ENCODE data around the gene WDR83.

DNA sequence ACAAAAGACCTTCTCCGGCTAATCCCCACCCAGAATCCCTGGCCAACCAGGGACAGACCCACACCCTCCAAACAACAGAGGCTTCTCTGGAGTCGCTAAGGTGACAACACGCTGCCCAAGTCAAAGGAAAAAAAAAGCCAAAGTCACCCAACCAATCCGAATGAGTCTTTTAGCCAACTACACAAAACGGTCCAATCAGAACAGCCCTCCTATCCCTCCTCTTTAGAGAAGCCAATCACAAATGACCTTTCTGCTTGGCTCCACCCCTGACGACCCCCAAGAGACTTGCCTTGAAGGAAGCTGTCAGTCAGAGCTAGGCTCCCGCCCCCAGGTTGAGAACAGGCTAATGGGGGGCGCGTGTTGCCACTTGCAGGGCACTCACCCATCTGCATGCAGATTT, 36.4 kb downstream of the WDR83 start:
- no peak for TF ChIP-seq POLR2AphosphoS5 (IDR thresholded peaks at IDR 0.05; ENCODE audit: insufficient read depth, low read depth, low read length)
- TF ChIP-seq CTCF (IDR thresholded peaks at IDR 0.05; ENCODE audit: extremely low read depth in 1 of 2, insufficient read depth in 1 of 2, low read depth in 1 of 2, low read length in 2 of 2), result no peak
